GM23338 (cell line): Measurements from ENCODE around the gene CENPP. TPM values are rescaled to one million over a fixed set of nuclear protein-coding genes. Genes with fewer than 3 reads are reported as not detected.

Experiments used
- ATAC-seq: fragments of 200-7000 bp; cut with Tn5 transposase; 3 replicates; pipeline ENCODE4 v1.9.1; 2020
- DNase-seq: peaks from one replicate; pipeline ENCODE4 v3.0.0-alpha.2; 2015; ENCODE audit warnings: low spot score
- H2AFZ ChIP-seq: fragments of 200-600 bp; sonication (generic); 2 replicates; pipeline ENCODE4 v1.8.0; 2016; ENCODE audit warnings: antibody characterized with exemption, mild to moderate bottlenecking, moderate library complexity
- H3F3A ChIP-seq: fragments of 200-600 bp; sonication (generic); replicated peaks from 2 replicates; pipeline ENCODE4 v1.8.0; 2017; ENCODE audit warnings: antibody characterized with exemption, mixed run types, low read depth
- H3K27ac ChIP-seq: fragments of 200-600 bp; sonication (generic); 2 replicates; pipeline ENCODE4 v1.6.1; 2016; ENCODE audit warnings: low read depth
- H3K27me3 ChIP-seq: fragments of 200-600 bp; sonication (generic); 2 replicates; pipeline ENCODE4 v1.8.0; 2016; ENCODE audit warnings: mild to moderate bottlenecking, mixed run types, moderate library complexity; ENCODE audit not compliant: insufficient read depth
- H3K36me3 ChIP-seq: fragments of 200-600 bp; sonication (generic); 2 replicates; pipeline ENCODE4 v1.8.0; 2016; ENCODE audit warnings: mild to moderate bottlenecking; ENCODE audit not compliant: insufficient read depth
- H3K4me1 ChIP-seq: fragments of 200-600 bp; sonication (generic); 2 replicates; pipeline ENCODE4 v1.8.0; 2016; ENCODE audit warnings: mild to moderate bottlenecking, moderate library complexity; ENCODE audit not compliant: insufficient read depth
- H3K4me2 ChIP-seq: fragments of 200-600 bp; sonication (generic); 2 replicates; pipeline ENCODE4 v1.7.1; 2017; ENCODE audit warnings: mixed run types
- H3K4me3 ChIP-seq: fragments of 200-600 bp; sonication (generic); 2 replicates; pipeline ENCODE4 v1.6.1; 2016; ENCODE audit warnings: mixed run types
- H3K79me2 ChIP-seq: fragments of 200-600 bp; sonication (generic); replicated peaks from 2 replicates; pipeline ENCODE4 v1.8.0; 2017; ENCODE audit warnings: mild to moderate bottlenecking; ENCODE audit not compliant: insufficient read depth
- H3K9me2 ChIP-seq: fragments of 200-600 bp; sonication (generic); 2 replicates; pipeline ENCODE4 v1.8.0; 2017; ENCODE audit not compliant: insufficient read depth
- H4K20me1 ChIP-seq: fragments of 200-600 bp; sonication (generic); replicated peaks from 2 replicates; pipeline ENCODE4 v1.8.0; 2017; ENCODE audit warnings: mild to moderate bottlenecking; ENCODE audit not compliant: insufficient read depth
- H3K27ac Mint-ChIP-seq: 2 replicates; pipeline ENCODE4 v1.8.0; 2020; ENCODE audit warnings: inconsistent platforms, mild to moderate bottlenecking, moderate library complexity, mixed read lengths
- H3K27me3 Mint-ChIP-seq: 3 replicates; pipeline ENCODE4 v1.8.0; 2022; ENCODE audit warnings: low read depth, mild to moderate bottlenecking, moderate library complexity, mixed read lengths, inconsistent platforms; ENCODE audit not compliant: insufficient read depth, poor library complexity
- H3K36me3 Mint-ChIP-seq: 3 replicates; pipeline ENCODE4 v1.8.0; 2021; ENCODE audit warnings: low read depth, mild to moderate bottlenecking, inconsistent platforms, moderate library complexity, mixed read lengths
- H3K4me1 Mint-ChIP-seq: 3 replicates; pipeline ENCODE4 v1.8.0; 2020; ENCODE audit warnings: mild to moderate bottlenecking, inconsistent platforms, mixed read lengths
- H3K4me3 Mint-ChIP-seq: 3 replicates; pipeline ENCODE4 v1.8.0; 2021; ENCODE audit warnings: moderate library complexity, mild to moderate bottlenecking, inconsistent platforms, mixed read lengths
- H3K9me3 Mint-ChIP-seq: 3 replicates; pipeline ENCODE4 v1.8.0; 2020; ENCODE audit warnings: moderate library complexity, mild to moderate bottlenecking, inconsistent platforms, mixed read lengths
- CREB1 ChIP-seq: fragments of 250-450 bp; sonication (Bioruptor Pico); IDR thresholded peaks from 2 replicates; pipeline ENCODE4 v1.5.0; 2020; ENCODE audit warnings: low read depth, mild to moderate bottlenecking, moderate library complexity
- CTCF ChIP-seq, 2 experiments: fragments of 200-600 bp in 1 of 2; sonication (generic) in 1 of 2; conservative IDR thresholded peaks; 2 replicates each; pipeline versions ENCODE4 v1.5.1 to v1.6.1; 2016 to 2017; ENCODE audit warnings: antibody characterized with exemption in 2 of 2, low read depth in 2 of 2, mild to moderate bottlenecking in 2 of 2, moderate library complexity in 1 of 2
- ETS1 ChIP-seq: IDR thresholded peaks from 2 replicates; pipeline ENCODE4 v1.6.1; 2016; ENCODE audit warnings: antibody characterized with exemption
- EZH2 ChIP-seq: fragments of 200-600 bp; sonication (generic); IDR thresholded peaks from one replicate; pipeline ENCODE4 v1.8.0; 2017; ENCODE audit warnings: antibody characterized with exemption, mild to moderate bottlenecking, low read depth; ENCODE audit not compliant: unreplicated experiment
- JUNB ChIP-seq: IDR thresholded peaks from one replicate; pipeline ENCODE4 v1.6.1; 2016; ENCODE audit warnings: antibody characterized with exemption; ENCODE audit not compliant: unreplicated experiment
- POLR2AphosphoS5 ChIP-seq: IDR thresholded peaks from 2 replicates; pipeline ENCODE4 v1.6.1; 2016; ENCODE audit warnings: antibody characterized with exemption, low read depth
- REST ChIP-seq: IDR thresholded peaks from one replicate; pipeline ENCODE4 v1.6.1; 2018; ENCODE audit warnings: antibody characterized with exemption; ENCODE audit not compliant: unreplicated experiment
- STAT1 ChIP-seq: IDR thresholded peaks from one replicate; pipeline ENCODE4 v1.6.1; 2016; ENCODE audit warnings: antibody characterized with exemption; ENCODE audit not compliant: unreplicated experiment
- ZNF114 ChIP-seq: fragments of 250-450 bp; sonication (Bioruptor Pico); IDR thresholded peaks from 2 replicates; pipeline ENCODE4 v1.5.0; 2020; ENCODE audit warnings: mild to moderate bottlenecking, moderate library complexity
- polyA plus RNA-seq: library from polyadenylated mRNA; unstranded; fragments of >200 nt; fragmentation: Nextera tagmentation; extraction: Ambion mirVana; gene quantifications from 2 replicates; pipeline ENCODE4 v1.2.1, GENCODE V29; 2016
- total RNA-seq: library from RNA; depleted of rRNA; stranded (reverse); fragments of >200 nt; shearing (Covaris generic); gene quantifications from 2 replicates; pipeline ENCODE4 v1.2.3, GENCODE V29; 2014

Gene CENPP
- total and polyA plus RNA-seq, 2 experiments from 2014 or later: 11.0 to 12.6 TPM

- no peak for ATAC-seq
- Histone ChIP-seq H2AFZ (no peak overlapping the region), H4K20me1 (peaks cover 21% of the 10 kb centered on the region), H3K36me3 (peaks cover 36% of the 10 kb centered on the region), H3K4me1 (no peaks in the 10 kb centered on the region), H3K4me2 (no peak overlapping the region), H3K4me3 (no peak overlapping the region), H3F3A (no peaks in the 10 kb centered on the region), H3K27ac (0 out of 2 replicates have a peak overlapping the region, but pooled peaks have one; percentile 20), H3K79me2 (peaks cover 22% of the 10 kb centered on the region), H3K9me2 (no peaks in the 10 kb centered on the region), H3K27me3 (no peaks in the 10 kb centered on the region)
- DNase-seq: no peak
- Mint-ChIP-seq H3K4me3 (no peak overlapping the region), H3K9me3 (no peaks in the 10 kb centered on the region), H3K4me1 (no peaks in the 10 kb centered on the region), H3K27ac (peak overlapping the region; percentile 35; the same call in 1 of the 2 replicates), H3K36me3 (peaks cover 61% of the 10 kb centered on the region), H3K27me3 (peaks cover 4% of the 10 kb centered on the region)
- no peak for TF ChIP-seq ETS1
- TF ChIP-seq REST: no peak
- no peak for TF ChIP-seq CTCF (conservative IDR thresholded peaks at IDR 0.05; ENCODE audit: low read depth in 2 of 2)
- no peak for TF ChIP-seq POLR2AphosphoS5
These were observed 12.7 kb upstream of the CENPP start for GRCh38 chr9:92312887-92313623.

GRCh38 chr9:92313624-92314012 is 12.1 kb upstream of the CENPP start:
- H3K4me2 ChIP-seq: no peak overlapping the region
- no peak overlapping the region for H3K27ac ChIP-seq
- H2AFZ ChIP-seq: no peak overlapping the region
- peaks cover 22% of the 10 kb centered on the region for H3K79me2 ChIP-seq
- no peaks in the 10 kb centered on the region for H3K4me1 Mint-ChIP-seq
- ATAC-seq: no peak
- no peak overlapping the region for H3K4me3 ChIP-seq
- H3K27ac Mint-ChIP-seq: peak overlapping the region; percentile 35; the same call in 1 of the 2 replicates
- H3K36me3 ChIP-seq: peaks cover 36% of the 10 kb centered on the region
- H3K27me3 Mint-ChIP-seq: peaks cover 2% of the 10 kb centered on the region
- peaks cover 61% of the 10 kb centered on the region for H3K36me3 Mint-ChIP-seq
- no peaks in the 10 kb centered on the region for H3K4me1 ChIP-seq
- no peaks in the 10 kb centered on the region for H3F3A ChIP-seq
- H3K4me3 Mint-ChIP-seq: no peak overlapping the region
- H3K9me2 ChIP-seq: no peaks in the 10 kb centered on the region
- DNase-seq: no peak
- H4K20me1 ChIP-seq: peaks cover 21% of the 10 kb centered on the region
- H3K9me3 Mint-ChIP-seq: no peaks in the 10 kb centered on the region
- H3K27me3 ChIP-seq: no peaks in the 10 kb centered on the region
- TF ChIP-seq POLR2AphosphoS5 (no peak), STAT1 (no peak), JUNB (no peak), EZH2 (no peak), ZNF114 (CRISPR knock-in tag) (no peak), CREB1 (CRISPR knock-in tag) (no peak)
